GM18870 (cell line): ENCODE data around the gene PDE8A.
"Not testable (repeated sequence)": the region's sequence is repeated elsewhere in the genome, so short reads cannot be mapped to it uniquely, and the experiment has no call there.

Source experiments
- ATAC-seq: cut with Tn5 transposase; IDR thresholded peaks from one replicate; pipeline ENCODE4 v1.9.1; 2021; ENCODE audit warnings: moderate library complexity; ENCODE audit not compliant: unreplicated experiment

Gene PDE8A

DNA sequence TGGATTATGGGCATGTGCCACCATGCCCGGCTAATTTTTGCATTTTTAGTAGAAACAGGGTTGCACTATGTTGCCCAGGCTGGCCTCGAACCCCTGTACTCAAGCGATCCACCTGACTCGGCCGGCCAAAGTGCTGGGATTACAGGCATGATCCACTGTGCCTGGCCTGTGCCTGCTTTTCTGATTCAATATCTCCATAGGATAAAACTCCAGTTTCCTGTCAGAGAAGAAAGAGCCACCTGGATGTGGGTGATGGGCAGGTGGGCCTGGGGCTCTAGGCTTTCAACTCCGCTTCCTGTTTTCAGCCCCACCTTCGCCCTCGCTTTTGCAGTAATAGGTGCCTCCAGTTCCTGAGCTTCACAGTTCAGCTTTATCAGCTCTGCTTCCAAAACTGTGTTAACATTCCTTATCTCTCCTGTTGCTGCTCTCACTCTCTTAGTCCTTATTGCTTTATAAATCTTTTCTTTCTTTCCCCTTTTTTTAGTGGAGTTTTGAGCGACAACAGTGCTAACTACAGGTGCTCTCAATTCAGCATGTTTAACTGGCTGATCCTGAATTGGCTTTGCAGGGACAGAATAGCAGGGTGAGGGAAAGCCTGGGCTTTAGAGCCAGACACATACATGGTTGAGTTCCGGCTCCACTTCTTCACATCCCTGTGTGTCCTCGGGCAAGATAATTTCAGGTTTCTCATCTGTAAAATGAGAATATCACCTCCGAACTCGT, 21.1 kb upstream of the PDE8A start:
- ATAC-seq, result no peak

DNA sequence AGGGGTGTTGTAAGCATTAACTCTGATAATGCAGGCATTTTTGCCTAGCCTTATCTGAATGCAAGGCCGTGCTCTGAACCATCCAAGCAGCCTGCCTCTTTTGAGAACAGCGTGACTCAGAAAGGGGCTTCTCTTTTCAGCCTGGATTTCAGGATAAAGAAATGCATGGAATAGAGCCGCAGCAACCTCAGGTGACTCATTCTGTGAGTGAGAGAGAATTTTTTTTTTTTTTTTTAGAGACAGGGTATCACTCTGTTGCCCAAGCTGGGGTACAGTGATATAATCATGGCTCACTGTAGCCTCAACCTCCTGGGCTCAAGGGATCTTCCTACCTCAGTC, 20.6 kb upstream of the PDE8A start:
- no peak for ATAC-seq

DNA sequence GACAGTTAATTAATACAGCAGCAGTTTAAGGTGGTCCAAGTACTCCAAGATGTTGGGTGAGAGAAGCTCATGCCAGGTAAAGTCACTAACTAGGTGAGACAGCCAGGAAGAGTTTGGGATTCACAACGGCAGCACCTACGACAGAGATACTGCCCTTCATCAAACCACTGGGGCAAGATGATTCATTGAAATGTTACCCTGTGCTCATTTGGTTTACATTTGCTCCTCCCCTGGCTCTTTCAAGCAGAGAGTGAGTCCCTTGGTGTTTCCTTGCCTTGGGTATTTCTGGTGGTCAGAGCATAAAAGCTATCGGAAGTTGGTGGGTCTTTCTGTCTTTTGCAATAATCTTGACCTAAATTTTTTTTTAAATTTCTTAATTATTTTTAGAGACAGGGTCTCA, 19.9 kb upstream of the PDE8A start:
- no peak for ATAC-seq

DNA sequence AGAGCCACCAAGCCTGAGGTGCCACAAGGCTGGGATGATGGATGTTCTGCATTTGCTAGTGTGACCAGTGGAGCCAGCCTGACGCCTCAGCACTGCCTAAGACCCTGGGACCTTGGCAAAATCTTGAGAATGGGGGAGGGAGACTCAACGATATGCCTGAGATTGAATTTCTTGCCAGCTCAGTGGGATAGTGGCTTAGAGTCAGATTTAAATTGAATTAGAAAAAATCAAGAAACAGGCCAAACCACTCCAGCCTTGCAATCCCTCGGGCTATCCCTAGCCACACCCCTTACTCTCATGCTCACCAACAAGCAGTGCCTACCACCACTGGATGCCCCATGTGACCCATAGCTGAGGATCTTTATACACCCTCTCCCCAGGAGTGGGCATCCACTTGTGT, 18.7 kb upstream of the PDE8A start:
- no peak for ATAC-seq

DNA sequence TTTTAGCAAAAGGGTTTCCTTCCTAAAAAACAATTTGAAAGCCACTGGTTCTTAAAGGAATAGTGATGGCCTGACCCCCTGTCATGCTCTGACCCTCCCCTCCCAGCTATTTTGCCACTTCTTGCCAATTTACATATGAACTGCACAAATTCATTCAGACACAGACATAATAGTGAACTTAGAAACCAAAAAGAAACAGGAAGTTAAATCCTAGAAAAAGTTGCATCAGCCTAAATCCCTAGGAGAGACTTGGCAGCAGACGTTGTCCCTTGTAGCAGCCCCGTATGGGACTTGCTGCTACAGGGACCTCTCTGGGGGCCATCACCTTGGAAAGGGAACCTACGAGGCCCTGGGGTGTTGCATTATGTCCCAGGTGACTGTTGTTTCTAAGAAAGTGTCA, 14.3 kb upstream of the PDE8A start:
- ATAC-seq, result no peak

DNA sequence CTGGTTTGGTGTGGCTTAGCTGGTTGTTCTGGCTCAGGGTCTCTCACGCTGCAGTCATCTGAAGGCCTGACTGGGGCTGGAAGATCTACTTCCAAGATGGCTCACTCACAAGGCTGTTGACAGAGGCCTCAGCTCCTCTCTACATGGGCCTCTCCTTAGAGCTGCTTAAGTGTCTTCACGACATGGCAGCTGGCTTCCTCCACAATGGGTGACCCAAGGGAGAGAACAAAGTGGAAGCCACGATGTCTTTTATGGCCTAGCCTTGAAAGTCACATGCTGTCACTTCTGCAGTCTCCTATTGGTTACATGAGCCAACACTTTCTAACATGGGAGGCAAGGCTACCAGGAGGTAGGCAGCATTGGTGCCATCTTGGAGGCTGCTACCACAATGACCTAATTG, 13.4 kb upstream of the PDE8A start:
- ATAC-seq, result no peak

DNA sequence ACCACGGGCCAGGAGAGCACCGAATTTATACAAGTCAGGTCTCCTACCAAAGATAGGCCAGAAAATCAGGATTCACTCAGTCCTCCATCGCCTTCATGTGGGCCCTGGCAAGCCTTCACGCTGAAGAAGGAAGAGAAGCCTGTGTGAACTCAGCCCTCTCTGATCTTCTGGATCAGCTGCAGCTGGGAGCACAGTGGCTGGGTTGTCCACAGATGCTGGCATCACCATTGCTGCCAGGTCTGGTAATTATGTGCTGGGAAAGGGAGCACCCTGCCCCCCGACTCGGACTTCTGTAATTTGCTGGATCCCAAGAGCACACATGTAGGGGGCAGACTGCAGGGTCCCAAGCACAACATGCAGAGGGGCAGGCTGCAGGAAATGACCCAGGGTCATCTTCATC, 12.4 kb upstream of the PDE8A start:
- no peak for ATAC-seq

DNA sequence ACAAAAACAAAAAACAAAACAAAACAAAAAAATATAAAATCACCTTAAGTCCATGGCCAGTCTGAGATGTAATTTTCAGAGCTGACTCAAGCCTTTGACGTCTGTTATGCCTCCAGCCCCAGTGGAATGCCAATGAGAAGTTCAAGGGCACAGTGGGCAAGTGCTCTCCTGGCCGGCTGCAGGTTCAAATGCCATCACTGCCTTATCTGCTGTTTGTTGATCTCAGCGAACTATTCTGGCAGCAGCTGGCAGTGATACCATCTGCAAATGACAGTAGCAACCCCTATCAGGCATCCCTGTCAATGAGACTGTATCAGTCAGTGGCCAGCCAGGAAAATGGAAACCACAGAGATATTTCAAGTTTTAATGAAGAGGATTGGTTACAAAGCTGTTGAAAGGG, 10.8 kb upstream of the PDE8A start:
- no peak for ATAC-seq

DNA sequence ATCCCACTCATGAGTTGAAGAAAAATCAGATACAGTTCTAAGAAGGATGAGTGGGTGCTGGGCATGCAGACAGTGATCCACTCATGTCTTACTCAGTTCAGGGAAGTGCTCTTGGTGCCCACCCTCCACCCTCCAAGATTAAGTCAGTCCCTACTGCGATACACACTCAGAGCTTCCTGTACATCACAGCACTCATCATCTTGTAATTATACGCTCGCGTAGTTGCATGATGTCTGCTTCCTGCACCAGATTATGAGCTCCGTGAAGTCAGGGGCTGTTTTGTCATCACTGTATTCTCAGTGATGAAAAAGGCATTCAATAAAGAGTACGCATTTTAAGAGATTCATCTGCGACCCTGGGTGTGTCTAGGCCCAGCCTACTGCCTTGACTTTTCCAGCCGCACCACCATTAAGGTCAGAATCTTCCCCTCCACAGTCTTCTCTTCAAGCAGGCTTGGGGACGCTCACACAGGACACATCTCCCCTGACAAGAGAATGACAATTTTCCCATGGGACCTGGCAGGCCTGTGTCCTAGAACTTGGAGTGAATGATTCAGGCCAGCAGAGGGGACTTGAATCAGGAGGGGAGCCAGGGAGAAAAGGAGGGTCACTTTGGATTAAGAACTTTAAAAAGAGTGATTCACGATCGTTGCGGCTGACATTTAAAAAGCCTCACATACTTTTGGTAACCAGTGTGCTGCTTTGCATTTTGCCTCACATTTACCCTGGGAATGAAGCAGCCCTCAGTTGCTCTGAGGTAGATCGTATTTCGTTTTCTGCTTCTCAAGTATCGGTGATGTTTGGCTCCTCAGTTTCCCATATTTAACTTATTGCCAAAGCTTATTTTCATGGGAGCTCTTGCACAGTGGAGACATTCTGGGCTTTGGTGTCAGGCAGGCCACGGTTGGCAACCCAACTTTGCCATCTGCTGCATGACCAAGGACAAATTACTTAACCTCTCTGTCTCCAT, 7.9 kb upstream of the PDE8A start:
- ATAC-seq, result no peak

DNA sequence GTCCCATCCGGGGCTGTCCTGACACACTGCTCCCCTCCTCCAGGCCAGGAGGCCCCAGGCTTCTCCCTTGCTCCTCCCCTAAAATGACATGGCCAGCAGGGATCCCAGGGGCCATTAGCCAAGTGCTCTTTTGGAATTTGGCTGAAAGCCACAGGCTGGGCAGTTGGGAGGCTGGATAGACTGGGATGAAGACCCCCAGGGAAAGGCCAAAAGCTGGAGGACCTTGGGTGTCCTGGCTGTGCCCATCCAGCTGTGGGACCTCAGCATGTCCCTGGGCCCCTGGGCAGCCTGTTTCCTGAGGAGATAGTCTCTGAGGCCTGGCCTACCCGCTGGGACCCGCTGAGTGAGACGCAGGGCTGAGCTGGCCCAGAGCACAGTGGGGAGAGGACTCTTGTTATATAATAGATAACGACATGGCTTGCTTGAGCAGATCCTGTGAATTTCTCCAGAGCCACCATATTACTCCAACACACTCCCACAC, 5.7 kb upstream of the PDE8A start:
- no peak for ATAC-seq

DNA sequence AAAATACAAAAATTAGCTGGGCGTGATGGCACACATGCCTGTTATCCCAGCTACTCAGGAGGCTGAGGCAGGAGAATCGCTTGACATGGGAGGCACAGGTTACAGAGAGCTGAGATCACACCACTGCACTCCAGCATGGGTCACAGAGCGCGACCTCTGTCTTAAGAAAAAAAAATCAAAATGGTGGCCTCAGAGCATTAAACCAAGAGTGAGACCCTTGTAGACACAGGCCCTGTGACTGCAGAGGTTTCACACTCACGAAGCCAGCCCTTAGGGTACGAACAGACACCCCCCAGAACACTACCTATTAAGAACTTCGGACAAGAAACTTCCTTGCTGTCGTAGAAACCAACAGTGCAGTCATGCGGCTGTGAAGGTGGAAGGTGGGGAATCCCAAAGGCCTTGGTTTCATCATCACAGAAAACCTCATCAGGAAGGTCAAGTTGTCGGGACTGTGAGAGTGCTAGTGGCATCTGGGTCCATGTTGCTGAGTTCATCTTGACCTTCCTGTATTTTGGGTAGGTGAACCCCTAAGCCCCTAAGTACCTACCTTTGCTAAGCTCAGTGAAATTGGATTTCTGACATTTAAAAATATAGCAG, 4.8 kb upstream of the PDE8A start:
- no peak for ATAC-seq

DNA sequence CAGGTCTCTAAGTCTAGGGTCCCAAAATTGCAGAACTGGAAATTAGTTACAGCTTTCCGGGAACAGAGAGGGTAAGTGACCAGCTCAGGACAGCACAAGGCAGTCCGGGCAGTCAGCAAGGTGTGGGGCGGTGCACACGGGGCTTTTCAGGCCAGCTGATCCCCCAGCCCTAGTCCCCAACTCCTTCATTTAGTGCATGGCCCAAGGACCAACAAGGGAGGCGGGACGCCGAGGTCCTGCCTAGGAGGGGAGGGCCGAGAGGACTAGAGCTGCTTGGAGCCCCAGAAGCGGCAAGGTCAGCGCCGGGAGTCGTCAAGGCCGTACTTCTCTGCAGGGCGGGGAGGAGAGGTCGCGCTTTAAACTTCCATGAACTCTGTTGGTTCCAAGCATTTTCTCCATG, 2.0 kb upstream of the PDE8A start:
- no peak for ATAC-seq

DNA sequence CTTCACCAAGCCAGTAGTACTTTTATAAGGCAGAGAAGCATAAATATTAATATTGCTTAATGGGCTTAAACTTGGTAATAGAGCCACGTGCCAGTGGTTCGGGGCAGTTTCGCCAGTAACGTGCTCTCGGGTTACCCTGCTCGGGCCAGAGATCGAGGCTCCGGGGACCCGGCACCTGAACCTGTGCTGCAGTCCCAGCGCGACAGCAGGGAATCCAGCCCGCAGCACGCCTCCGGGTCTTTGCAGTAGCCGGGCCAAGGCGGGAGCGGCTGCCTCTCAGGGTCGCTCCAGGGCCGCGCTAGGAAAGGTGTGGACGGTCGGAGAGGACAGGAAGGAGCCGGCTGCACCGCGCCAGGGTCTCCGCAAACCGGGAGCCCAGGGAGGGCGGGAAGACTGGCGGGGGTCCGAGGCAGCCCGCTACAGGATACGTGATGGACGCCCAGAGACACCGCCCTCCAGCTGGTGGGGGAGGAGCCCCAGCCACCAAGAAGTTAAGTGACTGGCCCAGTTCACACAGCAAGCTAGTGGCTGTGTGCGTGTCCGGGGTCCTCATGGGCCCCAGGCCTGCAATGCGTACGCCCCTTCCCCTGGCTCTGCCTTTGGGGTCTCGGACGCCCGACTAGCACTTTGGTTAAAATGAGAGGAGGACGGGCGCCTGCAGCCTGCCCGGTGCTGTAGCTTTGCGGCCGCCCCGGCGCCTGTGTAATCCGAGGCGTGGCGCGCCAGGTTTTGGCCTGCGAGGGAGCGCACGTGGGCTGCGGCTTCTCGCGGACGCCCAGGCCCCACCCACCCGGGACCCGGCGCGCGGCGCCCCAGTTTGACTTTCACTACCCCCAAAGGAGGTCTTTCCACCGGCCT, 1.2 kb upstream of the PDE8A start:
- ATAC-seq, result peak; percentile 61

DNA sequence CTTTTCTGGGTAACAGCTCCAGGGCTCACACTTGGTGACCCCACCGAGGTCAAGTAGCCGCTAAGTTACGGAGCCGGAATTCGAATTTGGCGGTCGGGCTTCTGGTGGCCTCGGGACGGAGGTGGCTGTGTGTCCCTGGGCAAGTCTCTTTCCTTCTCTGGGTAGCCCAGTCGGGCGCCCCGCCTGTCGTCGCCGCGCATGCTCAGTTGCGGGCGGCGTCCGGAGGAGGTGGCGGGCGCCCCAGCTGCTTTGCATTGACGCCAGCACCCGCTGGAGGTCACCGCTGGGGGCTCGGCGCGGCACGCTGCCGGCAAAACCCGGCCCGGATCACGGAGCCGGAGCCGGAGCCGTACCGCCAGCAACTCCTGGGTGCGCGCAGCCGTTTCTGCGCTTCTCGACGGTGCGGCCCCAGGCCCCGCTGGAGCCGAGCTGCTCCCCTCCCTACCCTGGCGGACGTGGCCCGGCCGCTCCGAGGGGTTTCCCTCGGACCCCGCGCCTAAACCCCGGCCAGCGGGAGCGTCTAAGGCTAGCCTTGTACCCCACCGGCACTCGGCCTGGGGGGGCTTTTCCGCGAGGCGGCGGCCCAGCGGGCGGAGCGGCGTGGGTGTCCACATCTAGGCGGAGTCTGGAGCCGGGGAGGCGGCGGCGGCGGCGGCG, 474 bp upstream of the PDE8A start:
- peak; percentile 35 for ATAC-seq

DNA sequence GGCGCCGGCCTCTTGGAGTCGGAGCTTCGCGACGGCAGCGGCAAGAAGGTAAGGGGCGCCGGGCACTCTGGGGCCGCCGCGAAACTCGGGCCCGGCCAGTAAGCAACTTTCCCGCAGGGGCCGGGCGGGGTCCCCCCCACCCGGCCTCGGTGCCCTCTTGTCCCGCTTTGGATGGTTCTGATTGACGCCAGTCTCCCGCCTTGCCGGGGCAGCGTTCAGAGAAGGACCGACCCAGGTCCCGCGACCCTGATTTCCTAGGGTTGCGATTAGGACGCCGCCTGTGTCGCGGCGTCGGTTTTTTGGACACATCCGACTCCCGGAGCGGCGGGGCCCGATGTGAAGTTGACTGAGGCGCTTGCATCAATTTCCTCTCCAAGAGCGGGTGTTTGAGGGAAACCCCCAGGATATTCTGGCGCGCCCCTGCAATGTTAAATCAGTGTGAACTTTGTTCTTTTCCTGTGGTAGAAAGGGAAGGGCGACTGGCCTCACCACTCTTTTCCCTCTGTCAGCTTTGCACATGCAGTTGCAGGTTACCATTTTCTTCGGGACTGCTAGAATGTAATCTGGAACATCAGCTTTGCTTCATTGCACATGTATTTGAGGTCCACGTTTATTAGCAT, 755 bp downstream of the PDE8A start:
- ATAC-seq, result no peak

DNA sequence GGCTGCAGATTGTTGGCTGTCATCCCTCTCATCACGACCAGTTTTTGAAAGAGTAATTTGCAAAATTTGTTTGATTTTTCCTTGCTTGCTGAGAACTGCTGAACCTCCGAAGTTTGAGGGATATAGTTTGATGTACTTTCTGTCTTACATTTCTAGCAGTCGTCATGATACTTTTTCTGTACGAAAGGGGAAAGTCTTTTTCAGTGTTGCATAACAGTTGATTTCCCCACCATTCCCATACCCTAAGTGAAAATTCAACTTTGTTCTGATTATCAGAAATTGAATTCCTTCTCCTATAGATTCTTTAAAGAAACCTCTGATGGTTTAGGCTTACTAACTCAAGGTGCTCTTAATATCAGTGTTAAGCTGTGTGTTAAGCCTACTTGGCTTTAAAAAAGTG, 1.6 kb downstream of the PDE8A start:
- ATAC-seq, result no peak

DNA sequence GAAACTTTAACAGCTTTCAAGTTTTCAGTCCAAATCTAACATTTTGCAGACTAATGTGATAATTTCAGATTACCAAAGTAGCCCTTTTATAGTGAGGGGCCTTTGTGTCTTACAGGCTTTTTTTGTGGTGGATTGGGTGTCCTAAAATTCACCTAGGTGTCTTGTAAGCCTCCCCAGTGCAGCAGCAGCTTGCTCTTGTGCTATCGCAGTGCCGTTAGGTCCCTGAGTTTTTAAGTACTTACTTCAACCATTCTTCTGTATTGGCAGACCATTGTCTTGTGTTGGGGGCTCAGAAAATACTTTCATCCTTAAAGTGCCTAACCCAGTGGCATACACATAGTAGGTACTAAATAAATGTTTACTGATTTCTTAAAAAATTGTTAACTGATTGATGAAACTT, 2.1 kb downstream of the PDE8A start:
- no peak for ATAC-seq

DNA sequence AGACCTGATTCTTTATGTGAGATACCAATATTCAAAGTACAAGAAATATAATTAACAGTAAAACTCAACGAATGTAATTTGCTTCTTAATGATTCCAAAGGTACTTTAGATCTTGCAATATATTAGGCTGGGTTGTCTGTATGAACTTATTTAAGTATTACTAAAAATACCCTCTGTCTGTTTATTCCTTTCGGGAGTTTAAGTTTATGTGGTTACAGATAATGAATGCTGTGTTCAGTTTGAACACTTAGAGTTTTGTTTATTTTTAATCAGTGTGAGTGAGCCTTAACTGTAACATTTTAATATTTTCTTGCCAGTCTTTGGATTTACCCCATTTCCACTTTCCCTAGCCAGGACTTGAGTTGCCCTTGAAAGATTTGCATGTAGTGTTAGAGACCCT, 3.5 kb downstream of the PDE8A start:
- no peak for ATAC-seq

DNA sequence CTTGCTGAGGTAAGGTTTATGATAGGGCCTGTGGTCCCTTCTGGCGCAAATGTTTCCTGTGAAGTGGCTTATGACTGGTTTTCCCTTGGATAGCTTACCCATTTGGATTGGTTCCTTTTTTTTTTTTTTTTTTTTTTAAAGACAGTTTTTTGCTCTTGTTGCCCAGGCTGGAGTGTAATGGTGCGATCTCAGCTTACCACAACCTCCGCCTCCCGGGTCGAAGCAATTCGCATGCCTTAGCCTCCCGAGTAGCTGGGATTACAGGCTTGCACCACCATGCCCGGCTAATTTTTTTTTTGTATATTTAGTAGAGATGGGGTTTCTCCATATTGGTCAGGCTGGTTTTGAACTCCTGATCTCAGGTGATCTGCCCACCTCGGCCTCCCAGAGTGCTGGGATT, 5.7 kb downstream of the PDE8A start:
- not testable (repeated sequence) for ATAC-seq
